GM06990 (cell line): ENCODE results near the gene RALGAPA2.

Experiments
- DNase-seq: peaks from one replicate; pipeline ENCODE4 v3.0.0-alpha.2; 2011; ENCODE audit not compliant: insufficient read length; ENCODE audit errors: extremely low read depth
- H3K27me3 ChIP-seq: replicated peaks from 2 replicates; pipeline ENCODE4 v1.6.0; 2011; ENCODE audit warnings: low read length; ENCODE audit not compliant: control insufficient read depth, insufficient read depth
- H3K36me3 ChIP-seq: 2 replicates; pipeline ENCODE4 v1.5.1; 2011; ENCODE audit warnings: low read length; ENCODE audit not compliant: control insufficient read depth, insufficient read depth
- H3K4me3 ChIP-seq: replicated peaks from 2 replicates; pipeline ENCODE4 v1.5.1; 2011; ENCODE audit warnings: low read depth, mild to moderate bottlenecking, control low read depth, low read length
- CTCF ChIP-seq: IDR thresholded peaks from 2 replicates; pipeline ENCODE4 v1.5.1; 2011; ENCODE audit warnings: low read length, control low read depth, mild to moderate bottlenecking, inconsistent platforms; ENCODE audit not compliant: insufficient read depth, poor library complexity, severe bottlenecking

RALGAPA2 gene

GRCh38 chr20:20461551-20461950 lies 250.9 kb downstream of the RALGAPA2 start:
- Histone ChIP-seq H3K36me3 (peaks cover 3% of the 10 kb centered on the region; the same call in 1 of the 2 replicates), H3K4me3 (no peak overlapping the region), H3K27me3 (no peaks in the 10 kb centered on the region)
- no peak for DNase-seq
- no peak for TF ChIP-seq CTCF

- no peak for TF ChIP-seq CTCF
- Histone ChIP-seq H3K27me3 (no peaks in the 10 kb centered on the region), H3K36me3 (peaks cover 3% of the 10 kb centered on the region; the same call in 1 of the 2 replicates), H3K4me3 (no peak overlapping the region)
- no peak for DNase-seq
These were observed 252.7 kb downstream of the RALGAPA2 start for GRCh38 chr20:20459726-20460125.

DNA sequence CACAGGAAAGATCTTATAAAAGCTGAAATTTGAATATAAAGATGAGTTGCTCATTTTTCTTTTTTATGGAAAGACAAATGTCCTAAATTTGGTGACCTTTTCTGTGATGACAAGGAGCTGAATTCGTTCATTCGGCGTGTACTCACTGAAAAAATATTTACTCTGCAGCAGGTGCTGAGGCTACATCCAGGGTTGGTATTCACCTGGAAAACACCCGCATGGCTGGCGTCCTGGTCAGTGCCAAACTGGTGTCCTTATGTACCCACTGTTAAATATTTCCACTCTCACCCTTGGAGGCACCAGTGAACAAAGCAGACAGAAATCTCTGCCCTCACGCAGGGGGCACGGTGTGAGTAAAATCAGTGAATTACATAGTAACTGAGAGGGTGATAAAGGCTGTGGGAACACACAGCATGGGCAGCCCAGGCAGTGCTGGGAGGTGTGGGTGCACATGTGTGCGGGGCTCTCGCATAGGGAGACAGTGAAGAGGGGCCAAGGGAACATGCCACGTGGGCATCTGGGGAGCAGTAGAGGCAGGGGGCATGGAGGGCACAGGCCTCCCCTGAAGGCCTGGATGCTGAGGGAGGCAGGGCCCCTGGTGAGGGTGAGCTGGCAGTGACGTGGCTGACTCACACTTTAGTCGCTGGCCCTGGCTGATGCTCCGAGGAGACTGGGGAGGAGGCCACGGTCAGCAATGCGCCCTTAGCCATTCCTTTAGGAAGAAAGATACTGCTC lies 254.9 kb downstream of the RALGAPA2 start:
- DNase-seq = no peak

GRCh38 chr20:20456741-20457140 lies 255.7 kb downstream of the RALGAPA2 start:
- no peak for TF ChIP-seq CTCF
- Histone ChIP-seq H3K4me3 (no peak overlapping the region), H3K27me3 (no peaks in the 10 kb centered on the region), H3K36me3 (peaks cover 3% of the 10 kb centered on the region; the same call in 1 of the 2 replicates)
- DNase-seq = no peak

More for the DNA sequence above, 254.9 kb downstream of the RALGAPA2 start:
- no peaks in the 10 kb centered on the region for H3K27me3 ChIP-seq
- no peak overlapping the region for H3K4me3 ChIP-seq
- peaks cover 3% of the 10 kb centered on the region; the same call in 1 of the 2 replicates for H3K36me3 ChIP-seq
- TF ChIP-seq CTCF = no peak

DNA sequence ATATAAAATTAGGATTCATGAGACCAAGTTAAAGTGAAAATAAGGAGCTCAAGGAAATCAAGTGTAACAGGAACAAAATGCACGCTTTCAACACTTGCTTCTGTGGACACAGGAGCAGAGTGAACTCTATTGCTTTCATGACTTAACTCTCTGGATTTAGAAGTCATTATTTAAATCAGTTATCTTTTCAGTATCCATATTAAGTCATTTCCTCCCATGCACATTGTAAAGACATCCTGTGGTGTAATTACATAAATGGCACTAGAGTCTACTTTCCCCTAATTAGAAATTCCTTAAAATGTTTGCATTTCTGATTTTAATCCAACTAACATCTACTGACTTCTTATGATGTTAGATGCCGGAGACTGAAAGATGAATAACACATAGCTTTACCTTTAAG lies 256.5 kb downstream of the RALGAPA2 start:
- no peak for DNase-seq
- no peaks in the 10 kb centered on the region for H3K27me3 ChIP-seq
- TF ChIP-seq CTCF = no peak
- H3K4me3 ChIP-seq = no peak overlapping the region
- H3K36me3 ChIP-seq = peaks cover 3% of the 10 kb centered on the region; the same call in 1 of the 2 replicates
